ENCODE results near the gene CUX1. TPM values are rescaled to one million over a fixed set of nuclear protein-coding genes. Genes with fewer than 3 reads are reported as not detected.

Gene CUX1
- total RNA-seq, 1 donor from 2014 or later = 101 TPM

- Histone ChIP-seq H3K9me3 (no peaks in the 10 kb centered on the region), H3K4me1 (no peaks in the 10 kb centered on the region), H3K27me3 (no peaks in the 10 kb centered on the region), H3K4me3 (no peak overlapping the region), H3K27ac (no peak overlapping the region), H3K36me3 (peaks cover 62 to 83% of the 10 kb centered on the region in 2 donors)
- TF ChIP-seq, protein P1, sequence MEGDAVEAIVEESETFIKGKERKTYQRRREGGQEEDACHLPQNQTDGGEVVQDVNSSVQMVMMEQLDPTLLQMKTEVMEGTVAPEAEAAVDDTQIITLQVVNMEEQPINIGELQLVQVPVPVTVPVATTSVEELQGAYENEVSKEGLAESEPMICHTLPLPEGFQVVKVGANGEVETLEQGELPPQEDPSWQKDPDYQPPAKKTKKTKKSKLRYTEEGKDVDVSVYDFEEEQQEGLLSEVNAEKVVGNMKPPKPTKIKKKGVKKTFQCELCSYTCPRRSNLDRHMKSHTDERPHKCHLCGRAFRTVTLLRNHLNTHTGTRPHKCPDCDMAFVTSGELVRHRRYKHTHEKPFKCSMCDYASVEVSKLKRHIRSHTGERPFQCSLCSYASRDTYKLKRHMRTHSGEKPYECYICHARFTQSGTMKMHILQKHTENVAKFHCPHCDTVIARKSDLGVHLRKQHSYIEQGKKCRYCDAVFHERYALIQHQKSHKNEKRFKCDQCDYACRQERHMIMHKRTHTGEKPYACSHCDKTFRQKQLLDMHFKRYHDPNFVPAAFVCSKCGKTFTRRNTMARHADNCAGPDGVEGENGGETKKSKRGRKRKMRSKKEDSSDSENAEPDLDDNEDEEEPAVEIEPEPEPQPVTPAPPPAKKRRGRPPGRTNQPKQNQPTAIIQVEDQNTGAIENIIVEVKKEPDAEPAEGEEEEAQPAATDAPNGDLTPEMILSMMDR (IDR thresholded peaks at IDR 0.05) = no peak
- intact Hi-C loops (cut with DNase I) = no loop called here
- DNase-seq (ENCODE audit: low spot score in 2 of 2) = no peak
These were observed 376.4 kb downstream of the CUX1 start for GRCh38 chr7:102193806-102194205.

GRCh38 chr7:102195361-102195760 lies 377.9 kb downstream of the CUX1 start:
- no peak overlapping the region for H3K4me3 ChIP-seq
- TF ChIP-seq, protein P1 (IDR thresholded peaks at IDR 0.05) = no peak
- H3K27ac ChIP-seq = no peak overlapping the region
- H3K27me3 ChIP-seq = no peaks in the 10 kb centered on the region
- no peaks in the 10 kb centered on the region for H3K4me1 ChIP-seq
- intact Hi-C loops (cut with DNase I) = no loop called here
- DNase-seq (ENCODE audit: low spot score in 2 of 2) = no peak
- peaks cover 58 to 83% of the 10 kb centered on the region in 2 donors for H3K36me3 ChIP-seq
- no peaks in the 10 kb centered on the region for H3K9me3 ChIP-seq

DNA sequence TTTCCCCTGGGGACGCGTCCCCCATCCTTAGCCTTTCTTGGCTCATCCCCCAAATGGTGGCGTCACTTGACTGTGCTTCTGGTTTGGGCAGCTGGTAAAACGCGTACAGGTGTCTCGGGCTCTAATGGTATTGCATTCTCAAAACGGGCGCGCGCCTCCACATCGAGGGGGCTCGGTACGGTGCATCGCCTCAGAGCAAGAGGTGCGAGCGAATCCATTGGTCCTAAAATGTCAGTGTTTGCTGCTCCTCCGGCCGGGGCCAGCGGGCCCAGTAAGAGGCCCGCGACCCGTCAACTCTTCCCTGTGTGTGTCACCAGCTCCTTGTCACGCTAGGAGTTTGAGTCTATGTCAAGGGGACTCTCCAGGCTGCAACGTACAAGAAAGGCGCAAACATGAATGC lies 378.6 kb downstream of the CUX1 start:
- H3K27ac ChIP-seq = no peak overlapping the region
- no peaks in the 10 kb centered on the region for H3K27me3 ChIP-seq
- TF ChIP-seq, protein P1 (IDR thresholded peaks at IDR 0.05) = no peak
- H3K4me3 ChIP-seq = no peak overlapping the region
- no peaks in the 10 kb centered on the region for H3K4me1 ChIP-seq
- no peak for DNase-seq (ENCODE audit: low spot score in 2 of 2)
- peaks cover 56 to 81% of the 10 kb centered on the region in 2 donors for H3K36me3 ChIP-seq
- intact Hi-C loops (cut with DNase I) = no loop called here
- H3K9me3 ChIP-seq = no peaks in the 10 kb centered on the region

DNA sequence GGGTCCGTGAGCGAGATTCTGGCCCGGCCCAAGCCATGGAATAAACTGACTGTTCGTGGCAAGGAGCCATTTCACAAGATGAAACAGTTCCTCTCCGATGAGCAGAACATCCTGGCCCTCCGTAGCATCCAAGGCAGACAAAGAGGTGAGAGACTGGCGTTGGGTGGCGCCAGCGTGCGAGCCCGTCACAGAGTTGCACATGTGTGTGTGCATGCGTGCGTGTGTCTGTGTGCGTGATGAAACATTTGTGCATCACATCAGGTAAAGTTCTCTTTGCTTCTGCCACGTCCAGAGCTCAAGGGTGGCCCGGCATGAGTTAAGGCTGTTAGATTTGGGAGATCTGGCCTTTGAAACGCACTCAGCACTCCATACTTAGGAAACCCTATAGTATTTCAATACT lies 379.7 kb downstream of the CUX1 start:
- Histone ChIP-seq H3K4me1 (no peaks in the 10 kb centered on the region), H3K9me3 (no peaks in the 10 kb centered on the region), H3K27me3 (no peaks in the 10 kb centered on the region), H3K36me3 (peaks cover 62 to 81% of the 10 kb centered on the region in 2 donors), H3K27ac (no peak overlapping the region), H3K4me3 (no peak overlapping the region)
- DNase-seq (ENCODE audit: low spot score in 2 of 2) = no peak
- intact Hi-C loops (cut with DNase I) = no loop called here
- TF ChIP-seq, protein P1 (IDR thresholded peaks at IDR 0.05) = no peak

- TF ChIP-seq, protein P1 (IDR thresholded peaks at IDR 0.05) = no peak
- Histone ChIP-seq H3K27me3 (no peaks in the 10 kb centered on the region), H3K36me3 (peaks cover 62 to 81% of the 10 kb centered on the region in 2 donors), H3K4me1 (no peaks in the 10 kb centered on the region), H3K4me3 (no peak overlapping the region), H3K27ac (no peak overlapping the region), H3K9me3 (no peaks in the 10 kb centered on the region)
- intact Hi-C loops (cut with DNase I) = no loop called here
- DNase-seq (ENCODE audit: low spot score in 2 of 2) = no peak
These were observed 380.2 kb downstream of the CUX1 start for GRCh38 chr7:102197599-102197998.

DNA sequence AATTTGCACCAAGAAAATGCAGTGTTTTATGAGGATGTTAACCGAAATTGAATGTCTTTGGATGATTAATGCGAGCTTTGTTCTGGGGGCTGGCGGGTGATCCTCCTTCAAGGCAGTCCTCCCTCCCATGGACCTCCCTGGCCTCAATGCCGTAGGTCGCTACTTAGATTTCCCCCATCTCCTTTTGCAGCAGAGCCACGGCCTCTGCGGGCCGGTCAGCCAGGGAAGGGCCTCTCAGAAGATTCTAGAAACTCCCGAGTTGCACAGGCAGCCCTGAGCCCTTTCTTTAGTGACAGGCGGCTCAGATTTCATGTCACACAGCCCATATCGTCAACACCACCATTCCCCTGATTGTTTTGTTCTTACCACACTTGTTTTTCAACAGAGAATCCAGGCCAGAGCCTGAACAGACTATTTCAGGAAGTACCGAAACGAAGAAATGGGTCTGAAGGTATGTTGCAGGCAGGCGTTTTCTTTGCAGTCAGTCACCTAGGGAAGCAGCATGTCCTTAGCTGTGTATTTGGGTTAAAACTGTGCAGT lies 381.1 kb downstream of the CUX1 start:
- no peak for DNase-seq (ENCODE audit: low spot score in 2 of 2)
- H3K4me1 ChIP-seq = no peaks in the 10 kb centered on the region
- TF ChIP-seq, protein P1 (IDR thresholded peaks at IDR 0.05) = no peak
- intact Hi-C loops (cut with DNase I) = no loop called here
- H3K4me3 ChIP-seq = no peak overlapping the region
- no peaks in the 10 kb centered on the region for H3K27me3 ChIP-seq
- H3K9me3 ChIP-seq = no peaks in the 10 kb centered on the region
- H3K36me3 ChIP-seq = peaks cover 55 to 86% of the 10 kb centered on the region in 2 donors
- no peak overlapping the region for H3K27ac ChIP-seq
